BE2C (cell line): Measurements from ENCODE around the gene ATP1A4.

Experiments used
- DNase-seq: peaks from one replicate; pipeline ENCODE4 v3.0.0-alpha.2; 2020
- H3K27me3 ChIP-seq: fragments of 250-450 bp; sonication (Bioruptor Pico); 2 replicates; pipeline ENCODE4 v1.5.1; 2020; ENCODE audit warnings: mild to moderate bottlenecking
- H3K36me3 ChIP-seq: fragments of 250-450 bp; sonication (Bioruptor Pico); 2 replicates; pipeline ENCODE4 v1.5.1; 2020; ENCODE audit warnings: mild to moderate bottlenecking
- H3K4me1 ChIP-seq: fragments of 250-450 bp; sonication (Bioruptor Pico); 2 replicates; pipeline ENCODE4 v1.5.1; 2020
- H3K4me3 ChIP-seq: 2 replicates; pipeline ENCODE4 v1.5.1; 2011; ENCODE audit warnings: low read depth, low read length
- H3K9me3 ChIP-seq: fragments of 250-450 bp; sonication (Bioruptor Pico); 2 replicates; pipeline ENCODE4 v1.5.1; 2020
- TF ChIP-seq, protein P1 (sequence below): IDR thresholded peaks from 2 replicates; pipeline ENCODE4 v1.5.1; 2012; ENCODE audit warnings: mild to moderate bottlenecking, low read depth, low read length

ATP1A4 gene

DNA sequence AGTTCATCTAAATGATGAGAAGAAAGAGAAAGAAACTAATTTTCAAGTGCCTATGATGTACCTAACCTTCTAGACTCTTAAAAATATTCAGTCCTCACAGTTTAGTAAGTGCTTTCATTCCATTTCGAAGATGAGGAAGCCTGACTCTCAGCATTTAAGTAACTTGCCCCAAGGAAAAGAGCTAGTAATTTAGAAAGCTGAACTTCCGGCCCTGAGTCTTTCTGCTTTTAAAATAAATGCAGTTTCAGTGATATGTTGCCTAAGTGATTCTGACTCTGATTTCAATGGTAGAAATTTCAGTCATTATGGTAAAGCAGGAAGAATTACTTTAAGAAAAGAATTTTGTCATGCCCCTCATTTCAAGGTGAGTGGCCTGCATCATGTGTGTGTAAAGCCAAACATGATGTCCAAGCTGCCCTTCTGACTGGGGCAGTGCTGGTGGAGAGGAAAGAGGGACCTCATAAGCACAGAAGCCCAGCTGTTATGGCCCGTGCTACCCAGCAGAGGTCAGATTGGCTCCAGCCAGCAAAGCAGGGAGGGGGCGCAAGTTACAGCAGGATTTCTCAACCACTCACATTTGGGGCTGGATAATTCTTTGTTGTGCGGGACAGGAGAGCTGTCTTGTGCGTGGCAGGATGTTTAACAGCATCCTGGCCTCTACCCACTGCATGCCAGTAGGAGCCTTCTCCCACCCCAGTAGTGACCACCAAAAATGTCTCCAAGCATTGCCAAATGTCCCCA is 10.7 kb downstream of the ATP1A4 start:
- Histone ChIP-seq H3K36me3 (no peaks in the 10 kb centered on the region), H3K4me3 (no peak overlapping the region), H3K27me3 (peaks cover 20% of the 10 kb centered on the region), H3K9me3 (no peaks in the 10 kb centered on the region), H3K4me1 (no peaks in the 10 kb centered on the region)
- DNase-seq: no peak
- TF ChIP-seq, protein P1, sequence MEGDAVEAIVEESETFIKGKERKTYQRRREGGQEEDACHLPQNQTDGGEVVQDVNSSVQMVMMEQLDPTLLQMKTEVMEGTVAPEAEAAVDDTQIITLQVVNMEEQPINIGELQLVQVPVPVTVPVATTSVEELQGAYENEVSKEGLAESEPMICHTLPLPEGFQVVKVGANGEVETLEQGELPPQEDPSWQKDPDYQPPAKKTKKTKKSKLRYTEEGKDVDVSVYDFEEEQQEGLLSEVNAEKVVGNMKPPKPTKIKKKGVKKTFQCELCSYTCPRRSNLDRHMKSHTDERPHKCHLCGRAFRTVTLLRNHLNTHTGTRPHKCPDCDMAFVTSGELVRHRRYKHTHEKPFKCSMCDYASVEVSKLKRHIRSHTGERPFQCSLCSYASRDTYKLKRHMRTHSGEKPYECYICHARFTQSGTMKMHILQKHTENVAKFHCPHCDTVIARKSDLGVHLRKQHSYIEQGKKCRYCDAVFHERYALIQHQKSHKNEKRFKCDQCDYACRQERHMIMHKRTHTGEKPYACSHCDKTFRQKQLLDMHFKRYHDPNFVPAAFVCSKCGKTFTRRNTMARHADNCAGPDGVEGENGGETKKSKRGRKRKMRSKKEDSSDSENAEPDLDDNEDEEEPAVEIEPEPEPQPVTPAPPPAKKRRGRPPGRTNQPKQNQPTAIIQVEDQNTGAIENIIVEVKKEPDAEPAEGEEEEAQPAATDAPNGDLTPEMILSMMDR: peak; percentile 39

DNA sequence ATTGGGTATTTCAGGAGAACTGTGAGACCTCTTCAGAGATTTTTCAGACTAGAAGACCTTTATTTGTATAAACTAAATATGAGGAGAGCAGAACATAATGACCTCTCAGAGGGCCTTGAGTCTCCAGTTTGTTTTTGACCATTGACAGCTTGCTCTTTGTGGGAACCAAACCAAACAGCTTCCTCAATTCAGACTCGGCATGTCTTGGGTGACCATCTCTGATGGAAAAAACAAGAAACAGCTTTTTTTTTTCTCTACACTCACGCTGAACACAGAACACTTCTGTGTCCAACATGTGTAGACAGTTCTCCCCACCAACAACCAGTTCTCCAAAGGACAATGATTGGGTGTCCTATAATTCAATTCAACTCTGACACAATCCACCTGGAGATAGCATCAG is 11.5 kb downstream of the ATP1A4 start:
- no peak for DNase-seq
- no peak overlapping the region for H3K4me3 ChIP-seq
- no peaks in the 10 kb centered on the region for H3K9me3 ChIP-seq
- no peaks in the 10 kb centered on the region for H3K4me1 ChIP-seq
- no peaks in the 10 kb centered on the region for H3K36me3 ChIP-seq
- H3K27me3 ChIP-seq: peaks cover 17% of the 10 kb centered on the region
- TF ChIP-seq, protein P1: no peak

DNA sequence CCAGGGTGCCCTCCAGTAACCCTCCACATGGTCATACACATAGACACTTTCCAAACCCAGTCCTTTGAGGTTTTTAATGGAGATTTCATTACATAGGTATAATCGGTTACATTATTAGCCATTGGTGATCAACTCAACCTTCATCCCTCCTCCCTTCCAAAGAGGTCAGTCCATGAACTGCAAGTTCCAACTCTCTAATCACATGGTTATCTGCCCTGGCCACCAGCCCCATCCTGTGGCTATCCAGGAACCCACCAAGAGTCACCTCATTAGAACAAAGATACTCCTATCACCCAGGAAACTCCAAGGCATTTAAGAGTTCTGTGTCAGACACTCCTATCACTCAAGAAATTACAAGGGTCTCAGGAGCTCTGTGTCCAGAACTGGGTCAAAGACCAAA is 12.2 kb downstream of the ATP1A4 start:
- H3K27me3 ChIP-seq: peaks cover 15% of the 10 kb centered on the region
- no peak overlapping the region for H3K4me3 ChIP-seq
- TF ChIP-seq, protein P1: no peak
- H3K36me3 ChIP-seq: no peaks in the 10 kb centered on the region
- no peaks in the 10 kb centered on the region for H3K9me3 ChIP-seq
- H3K4me1 ChIP-seq: no peaks in the 10 kb centered on the region
- DNase-seq: no peak

DNA sequence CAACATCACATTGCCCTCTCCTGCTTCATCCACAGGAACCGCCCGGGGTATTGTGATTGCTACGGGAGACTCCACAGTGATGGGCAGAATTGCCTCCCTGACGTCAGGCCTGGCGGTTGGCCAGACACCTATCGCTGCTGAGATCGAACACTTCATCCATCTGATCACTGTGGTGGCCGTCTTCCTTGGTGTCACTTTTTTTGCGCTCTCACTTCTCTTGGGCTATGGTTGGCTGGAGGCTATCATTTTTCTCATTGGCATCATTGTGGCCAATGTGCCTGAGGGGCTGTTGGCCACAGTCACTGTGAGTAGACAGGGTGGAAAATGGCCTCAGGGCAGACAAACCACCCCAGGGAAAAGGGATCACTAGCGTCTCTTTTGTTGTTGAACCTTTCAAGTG is 12.7 kb downstream of the ATP1A4 start:
- H3K4me1 ChIP-seq: no peaks in the 10 kb centered on the region
- no peak for DNase-seq

DNA sequence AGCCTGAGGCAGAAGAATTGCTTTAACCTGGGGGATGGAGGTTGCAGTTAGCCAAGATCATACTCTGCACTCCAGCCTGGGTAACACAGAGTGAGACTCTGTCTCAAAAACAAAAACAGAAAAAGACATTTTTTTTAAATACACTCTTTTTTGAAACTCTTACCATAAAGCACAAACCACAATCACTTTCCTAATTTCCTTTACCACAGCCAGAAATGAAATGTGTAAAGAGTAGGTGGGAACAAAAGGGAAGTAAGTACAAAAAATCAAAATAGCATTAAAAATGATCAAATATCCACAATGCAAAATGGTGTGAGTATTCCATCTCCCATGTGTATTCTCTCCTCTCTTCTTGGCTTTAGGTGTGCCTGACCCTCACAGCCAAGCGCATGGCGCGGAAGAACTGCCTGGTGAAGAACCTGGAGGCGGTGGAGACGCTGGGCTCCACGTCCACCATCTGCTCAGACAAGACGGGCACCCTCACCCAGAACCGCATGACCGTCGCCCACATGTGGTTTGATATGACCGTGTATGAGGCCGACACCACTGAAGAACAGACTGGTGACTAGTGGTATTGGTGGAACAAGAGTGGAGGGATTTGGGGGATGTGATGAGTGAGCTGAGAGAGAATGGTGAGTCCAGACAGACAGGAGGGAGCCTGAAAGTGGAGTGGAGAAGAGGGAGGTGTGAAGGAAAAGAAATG is 14.9 kb downstream of the ATP1A4 start:
- peaks cover 14% of the 10 kb centered on the region for H3K27me3 ChIP-seq
- DNase-seq: no peak
- H3K36me3 ChIP-seq: no peaks in the 10 kb centered on the region
- TF ChIP-seq, protein P1: no peak
- H3K4me1 ChIP-seq: no peaks in the 10 kb centered on the region
- no peak overlapping the region for H3K4me3 ChIP-seq
- H3K9me3 ChIP-seq: no peaks in the 10 kb centered on the region

More for the DNA sequence above, 12.7 kb downstream of the ATP1A4 start:
- Histone ChIP-seq H3K9me3 (no peaks in the 10 kb centered on the region), H3K27me3 (peaks cover 15% of the 10 kb centered on the region), H3K4me3 (no peak overlapping the region), H3K36me3 (no peaks in the 10 kb centered on the region)
- TF ChIP-seq, protein P1: no peak

DNA sequence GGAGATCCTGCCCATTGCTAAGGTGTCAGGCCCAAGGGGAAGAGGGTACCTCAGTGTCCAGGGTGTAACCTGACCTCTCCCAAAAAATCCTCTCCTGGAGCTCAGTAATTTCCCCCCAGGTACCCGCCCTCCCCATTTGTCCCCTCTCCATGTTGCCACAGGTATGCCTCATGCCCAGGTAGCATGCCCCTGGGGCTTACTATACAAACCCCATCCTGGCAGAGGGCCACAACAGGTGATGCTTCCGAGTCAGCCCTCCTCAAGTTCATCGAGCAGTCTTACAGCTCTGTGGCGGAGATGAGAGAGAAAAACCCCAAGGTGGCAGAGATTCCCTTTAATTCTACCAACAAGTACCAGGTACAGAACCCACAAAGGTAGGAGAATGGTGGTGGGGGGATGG is 15.7 kb downstream of the ATP1A4 start:
- H3K36me3 ChIP-seq: no peaks in the 10 kb centered on the region
- no peaks in the 10 kb centered on the region for H3K9me3 ChIP-seq
- no peaks in the 10 kb centered on the region for H3K4me1 ChIP-seq
- no peak for DNase-seq
- H3K27me3 ChIP-seq: peaks cover 11% of the 10 kb centered on the region
- H3K4me3 ChIP-seq: no peak overlapping the region
- TF ChIP-seq, protein P1: no peak
